Measurements from ENCODE around the gene TOX2.

The TOX2 gene

DNA sequence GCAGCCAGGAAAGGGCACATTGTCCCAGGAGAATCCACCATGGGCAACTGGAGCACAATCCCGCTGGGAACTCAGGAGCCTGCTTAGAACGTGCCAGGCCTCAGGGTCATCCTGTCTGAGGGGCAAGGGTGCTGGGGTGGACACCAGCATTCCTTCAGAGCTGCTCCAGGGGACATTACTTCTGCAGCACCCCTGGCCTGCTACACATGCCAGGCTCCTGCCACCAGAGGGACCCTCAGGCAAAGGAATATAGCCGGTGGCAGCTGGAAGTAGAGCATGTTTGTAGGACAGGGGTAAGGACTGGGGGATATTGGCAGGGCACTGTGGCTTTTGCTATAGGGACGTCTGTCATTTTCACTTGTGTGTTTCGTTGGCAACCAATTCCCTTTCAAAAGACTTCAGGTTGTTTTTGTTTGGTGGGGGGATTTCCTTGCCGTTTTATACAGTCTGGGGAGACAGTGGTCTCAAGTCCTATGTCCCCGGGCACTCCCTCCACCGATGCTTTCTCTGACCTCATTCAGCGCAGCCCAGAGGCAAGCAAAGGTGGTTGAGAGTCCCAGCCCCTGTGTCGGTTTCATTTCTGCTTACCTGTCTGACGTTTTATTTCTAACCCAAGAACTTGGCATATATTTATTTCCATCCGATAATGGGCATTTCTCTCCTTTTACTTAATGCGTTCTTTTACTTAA lies 141.5 kb downstream of the TOX2 start:
- peaks cover 4% of the 10 kb centered on the region for H3K27me3 Mint-ChIP-seq (ENCODE audit: low read depth)
- H3K9me3 Mint-ChIP-seq = peaks cover 14% of the 10 kb centered on the region
- no peak overlapping the region for H3K27ac Mint-ChIP-seq
- H3K4me3 Mint-ChIP-seq = no peak overlapping the region
- no peaks in the 10 kb centered on the region for H3K4me1 Mint-ChIP-seq
- no peaks in the 10 kb centered on the region for H3K36me3 Mint-ChIP-seq (ENCODE audit: low read depth)
- TF ChIP-seq, protein P1, sequence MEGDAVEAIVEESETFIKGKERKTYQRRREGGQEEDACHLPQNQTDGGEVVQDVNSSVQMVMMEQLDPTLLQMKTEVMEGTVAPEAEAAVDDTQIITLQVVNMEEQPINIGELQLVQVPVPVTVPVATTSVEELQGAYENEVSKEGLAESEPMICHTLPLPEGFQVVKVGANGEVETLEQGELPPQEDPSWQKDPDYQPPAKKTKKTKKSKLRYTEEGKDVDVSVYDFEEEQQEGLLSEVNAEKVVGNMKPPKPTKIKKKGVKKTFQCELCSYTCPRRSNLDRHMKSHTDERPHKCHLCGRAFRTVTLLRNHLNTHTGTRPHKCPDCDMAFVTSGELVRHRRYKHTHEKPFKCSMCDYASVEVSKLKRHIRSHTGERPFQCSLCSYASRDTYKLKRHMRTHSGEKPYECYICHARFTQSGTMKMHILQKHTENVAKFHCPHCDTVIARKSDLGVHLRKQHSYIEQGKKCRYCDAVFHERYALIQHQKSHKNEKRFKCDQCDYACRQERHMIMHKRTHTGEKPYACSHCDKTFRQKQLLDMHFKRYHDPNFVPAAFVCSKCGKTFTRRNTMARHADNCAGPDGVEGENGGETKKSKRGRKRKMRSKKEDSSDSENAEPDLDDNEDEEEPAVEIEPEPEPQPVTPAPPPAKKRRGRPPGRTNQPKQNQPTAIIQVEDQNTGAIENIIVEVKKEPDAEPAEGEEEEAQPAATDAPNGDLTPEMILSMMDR (IDR thresholded peaks at IDR 0.05; ENCODE audit: unreplicated experiment in 3 of 3) = peak; percentile 51 to 55 (median 54)

DNA sequence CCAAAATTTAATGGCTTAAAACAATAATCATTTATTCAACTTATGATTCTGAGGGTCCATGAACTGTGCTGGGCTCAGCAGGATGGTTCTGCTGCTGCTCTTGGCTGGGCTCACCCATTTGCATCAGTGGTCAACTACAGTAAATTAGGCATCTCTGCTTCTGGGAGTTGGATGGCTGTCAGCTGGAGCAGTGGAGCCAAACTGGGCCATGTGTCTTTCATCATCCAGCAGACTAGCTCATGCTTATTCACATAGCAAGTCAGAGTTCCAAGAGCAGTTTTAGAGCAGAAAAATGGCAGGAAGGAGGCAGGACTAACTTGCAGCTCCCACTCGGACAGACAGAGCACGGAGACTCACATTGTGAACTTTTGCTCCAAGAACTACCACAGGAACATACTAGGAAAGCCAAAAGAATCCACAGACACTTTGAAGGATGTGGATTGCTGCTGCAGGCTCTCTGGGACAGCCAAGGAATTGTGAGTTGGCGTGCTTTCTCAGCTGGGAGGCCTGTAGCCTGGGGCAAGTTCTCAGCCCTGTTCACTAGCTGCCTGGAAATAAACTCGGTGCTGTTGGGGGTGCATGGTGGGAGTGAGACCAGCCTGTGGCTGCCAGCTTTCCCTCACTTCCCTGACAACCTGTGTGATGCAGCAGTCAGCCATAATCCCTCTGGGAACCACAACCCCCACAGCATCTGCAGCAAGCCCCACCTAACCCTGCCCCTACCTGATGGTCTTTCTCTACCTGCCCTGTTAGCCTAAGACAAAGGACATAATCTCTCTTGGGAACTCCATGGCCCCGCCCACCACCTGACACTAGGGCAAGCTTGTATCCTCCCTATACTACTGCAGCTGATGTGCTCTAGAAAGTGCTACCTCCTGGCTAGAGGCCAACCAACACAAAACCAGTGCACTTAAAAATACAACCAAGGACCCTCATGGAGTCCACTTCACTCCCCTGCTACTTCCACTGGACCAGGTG lies 143.3 kb downstream of the TOX2 start:
- Mint-ChIP-seq H3K9me3 (peaks cover 14% of the 10 kb centered on the region), H3K27me3 (ENCODE audit: low read depth) (peaks cover 4% of the 10 kb centered on the region), H3K27ac (no peak overlapping the region), H3K4me3 (no peak overlapping the region), H3K36me3 (ENCODE audit: low read depth) (no peaks in the 10 kb centered on the region), H3K4me1 (no peaks in the 10 kb centered on the region)
- TF ChIP-seq, protein P1 (IDR thresholded peaks at IDR 0.05; ENCODE audit: unreplicated experiment in 3 of 3) = no peak

DNA sequence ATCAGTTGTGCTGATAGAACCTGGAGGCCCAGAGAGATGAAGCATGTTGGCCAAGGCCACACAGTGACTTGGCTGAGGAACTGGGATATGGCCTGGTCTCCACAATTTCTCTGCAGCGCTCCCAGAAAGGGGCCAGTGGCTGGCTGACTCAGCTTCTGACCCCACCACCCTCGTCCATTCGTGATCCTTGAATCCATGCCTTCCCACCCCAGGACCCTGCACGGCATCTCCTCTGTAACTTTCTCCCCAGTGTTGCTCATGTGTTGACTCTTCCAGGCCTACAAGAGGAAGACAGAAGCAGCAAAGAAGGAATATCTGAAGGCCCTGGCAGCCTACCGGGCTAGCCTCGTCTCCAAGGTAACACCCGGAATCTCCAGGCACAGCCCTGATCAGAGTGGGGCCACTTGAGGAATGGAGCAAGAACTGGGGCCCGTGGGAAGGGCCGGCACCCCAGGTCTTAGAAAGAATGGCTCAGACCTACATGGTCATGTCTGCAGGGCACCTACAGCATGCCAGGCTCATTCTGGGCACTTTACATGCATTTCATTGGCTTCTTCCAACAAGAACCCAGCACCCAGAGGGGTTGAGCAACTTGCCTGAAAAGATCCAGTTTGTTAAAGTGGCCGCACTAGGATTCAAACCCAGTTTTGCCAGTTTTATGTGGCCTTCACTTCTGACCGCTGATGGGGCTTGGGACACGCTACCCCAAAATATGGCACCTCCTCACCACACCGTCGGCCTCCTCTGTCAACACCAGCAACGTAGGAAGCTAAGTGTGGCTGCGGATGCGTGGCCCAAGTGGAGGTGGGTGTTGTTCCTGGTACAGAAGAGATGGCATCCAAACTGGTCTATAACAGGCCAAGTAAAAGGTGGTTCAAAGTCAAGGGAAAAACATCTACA lies 150.1 kb downstream of the TOX2 start:
- no peaks in the 10 kb centered on the region for H3K36me3 Mint-ChIP-seq (ENCODE audit: low read depth)
- TF ChIP-seq, protein P1 (IDR thresholded peaks at IDR 0.05; ENCODE audit: unreplicated experiment in 3 of 3) = no peak
- H3K4me1 Mint-ChIP-seq = no peaks in the 10 kb centered on the region
- H3K9me3 Mint-ChIP-seq = peaks cover 2% of the 10 kb centered on the region
- H3K27ac Mint-ChIP-seq = no peak overlapping the region
- H3K27me3 Mint-ChIP-seq (ENCODE audit: low read depth) = peaks cover 21% of the 10 kb centered on the region
- H3K4me3 Mint-ChIP-seq = no peak overlapping the region

DNA sequence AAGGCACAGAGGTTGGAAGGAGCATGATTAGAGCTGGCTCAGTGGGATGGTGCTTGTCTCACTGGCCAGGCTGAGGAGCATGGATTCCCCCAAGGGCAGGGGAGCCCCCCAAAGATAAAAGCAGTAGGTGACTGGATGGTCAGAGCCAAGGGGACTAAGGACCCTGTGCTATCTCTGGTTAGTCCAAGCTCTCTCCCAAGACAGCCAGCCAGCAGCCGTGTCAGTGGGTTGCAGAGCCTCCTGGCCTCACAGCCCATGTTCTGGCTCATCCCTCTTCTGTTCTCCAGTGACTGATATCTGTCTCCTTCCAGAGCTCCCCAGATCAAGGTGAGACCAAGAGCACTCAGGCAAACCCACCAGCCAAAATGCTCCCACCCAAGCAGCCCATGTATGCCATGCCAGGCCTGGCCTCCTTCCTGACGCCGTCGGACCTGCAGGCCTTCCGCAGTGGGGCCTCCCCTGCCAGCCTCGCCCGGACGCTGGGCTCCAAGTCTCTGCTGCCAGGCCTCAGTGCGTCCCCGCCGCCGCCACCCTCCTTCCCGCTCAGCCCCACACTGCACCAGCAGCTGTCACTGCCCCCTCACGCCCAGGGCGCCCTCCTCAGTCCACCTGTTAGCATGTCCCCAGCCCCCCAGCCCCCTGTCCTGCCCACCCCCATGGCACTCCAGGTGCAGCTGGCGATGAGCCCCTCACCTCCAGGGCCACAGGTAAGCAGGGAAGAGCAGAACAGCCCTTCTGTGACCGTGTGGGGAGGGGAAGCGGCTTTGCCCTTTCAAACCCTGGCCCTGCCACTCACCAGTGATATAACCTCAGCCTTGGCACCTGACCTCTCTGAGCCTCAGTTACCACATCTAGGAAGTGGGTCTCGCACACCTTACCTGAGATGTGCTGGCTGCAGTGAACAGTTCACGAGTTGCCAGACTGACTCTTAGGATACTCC lies 151.0 kb downstream of the TOX2 start:
- Mint-ChIP-seq H3K9me3 (no peaks in the 10 kb centered on the region), H3K36me3 (ENCODE audit: low read depth) (no peaks in the 10 kb centered on the region), H3K27me3 (ENCODE audit: low read depth) (peaks cover 21% of the 10 kb centered on the region), H3K4me1 (no peaks in the 10 kb centered on the region), H3K4me3 (no peak overlapping the region), H3K27ac (no peak overlapping the region)
- TF ChIP-seq, protein P1 (IDR thresholded peaks at IDR 0.05; ENCODE audit: unreplicated experiment in 3 of 3) = no peak
